Thoracic aorta (tissue), 2 donors: ENCODE data around the gene SPATS2L. TPM values are rescaled to one million over a fixed set of nuclear protein-coding genes. Genes with fewer than 3 reads are reported as not detected.

ENCODE experiments used
- ATAC-seq: fragments of 150-250 bp; one replicate; pipeline ENCODE4 v1.8.0; 2017; ENCODE audit warnings: low read depth; ENCODE audit not compliant: insufficient number of reproducible peaks, low FRiP score
- DNase-seq: peaks from one replicate; pipeline ENCODE4 v3.0.0-alpha.2; 2020; ENCODE audit warnings: low spot score
- H3K27ac ChIP-seq, 2 donors: fragments of 200-600 bp; sonication (generic); 1 replicate in 1 of 2; 2 replicates in 1 of 2; pipeline ENCODE4 v1.5.1; 2016; ENCODE audit warnings: mild to moderate bottlenecking in 2 of 2, moderate library complexity in 2 of 2
- H3K27me3 ChIP-seq: fragments of 200-600 bp; sonication (generic); replicated peaks from 2 replicates; pipeline ENCODE4 v1.6.0; 2016; ENCODE audit warnings: mild to moderate bottlenecking; ENCODE audit not compliant: insufficient read depth
- H3K36me3 ChIP-seq: fragments of 200-600 bp; sonication (generic); one replicate; pipeline ENCODE4 v1.5.1; 2016
- H3K4me1 ChIP-seq, 2 donors: fragments of 200-600 bp; sonication (generic); 1 replicate in 1 of 2; 2 replicates in 1 of 2; pipeline versions ENCODE4 v1.5.1 to v1.6.0; 2016; ENCODE audit warnings: low read depth in 2 of 2, mild to moderate bottlenecking in 1 of 2; ENCODE audit not compliant: control insufficient read depth in 1 of 2
- H3K4me3 ChIP-seq: fragments of 200-600 bp; sonication (generic); 2 replicates; pipeline ENCODE4 v1.5.1; 2016; ENCODE audit warnings: mild to moderate bottlenecking
- H3K9me3 ChIP-seq: fragments of 200-600 bp; sonication (generic); 2 replicates; pipeline ENCODE4 v1.5.1; 2016
- total RNA-seq, 2 donors: library from RNA; depleted of rRNA; stranded (reverse); fragments of >200 nt; gene quantifications; one replicate each; pipeline versions ENCODE4 v1.1.0 to v1.2.3, GENCODE V29; 2016
- TF ChIP-seq, protein P1 (sequence below): fragments of 200-600 bp; sonication (generic); IDR thresholded peaks from one replicate; pipeline ENCODE4 v1.5.1; 2019; ENCODE audit warnings: antibody characterized with exemption

Gene SPATS2L
- total RNA-seq, 2 donors from 2014 or later: 47.7 to 90.3 TPM

GRCh38 chr2:200353120-200353519 lies 46.6 kb downstream of the SPATS2L start:
- ATAC-seq: no peak
- no peak for DNase-seq
- Histone ChIP-seq H3K4me1 (peaks cover 7 to 52% of the 10 kb centered on the region in 2 donors), H3K27me3 (no peaks in the 10 kb centered on the region), H3K27ac (peak overlapping the region; percentile 69 to 73), H3K36me3 (no peaks in the 10 kb centered on the region), H3K4me3 (peak overlapping the region; percentile 5), H3K9me3 (no peaks in the 10 kb centered on the region)
- TF ChIP-seq, protein P1, sequence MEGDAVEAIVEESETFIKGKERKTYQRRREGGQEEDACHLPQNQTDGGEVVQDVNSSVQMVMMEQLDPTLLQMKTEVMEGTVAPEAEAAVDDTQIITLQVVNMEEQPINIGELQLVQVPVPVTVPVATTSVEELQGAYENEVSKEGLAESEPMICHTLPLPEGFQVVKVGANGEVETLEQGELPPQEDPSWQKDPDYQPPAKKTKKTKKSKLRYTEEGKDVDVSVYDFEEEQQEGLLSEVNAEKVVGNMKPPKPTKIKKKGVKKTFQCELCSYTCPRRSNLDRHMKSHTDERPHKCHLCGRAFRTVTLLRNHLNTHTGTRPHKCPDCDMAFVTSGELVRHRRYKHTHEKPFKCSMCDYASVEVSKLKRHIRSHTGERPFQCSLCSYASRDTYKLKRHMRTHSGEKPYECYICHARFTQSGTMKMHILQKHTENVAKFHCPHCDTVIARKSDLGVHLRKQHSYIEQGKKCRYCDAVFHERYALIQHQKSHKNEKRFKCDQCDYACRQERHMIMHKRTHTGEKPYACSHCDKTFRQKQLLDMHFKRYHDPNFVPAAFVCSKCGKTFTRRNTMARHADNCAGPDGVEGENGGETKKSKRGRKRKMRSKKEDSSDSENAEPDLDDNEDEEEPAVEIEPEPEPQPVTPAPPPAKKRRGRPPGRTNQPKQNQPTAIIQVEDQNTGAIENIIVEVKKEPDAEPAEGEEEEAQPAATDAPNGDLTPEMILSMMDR: no peak

- Histone ChIP-seq H3K9me3 (no peaks in the 10 kb centered on the region), H3K27ac (peak overlapping the region; percentile 69 to 73), H3K27me3 (no peaks in the 10 kb centered on the region), H3K36me3 (no peaks in the 10 kb centered on the region), H3K4me3 (no peak overlapping the region), H3K4me1 (peaks cover 7 to 52% of the 10 kb centered on the region in 2 donors)
- TF ChIP-seq, protein P1: no peak
- ATAC-seq (no peak), DNase-seq (no peak)
These were observed 47.4 kb downstream of the SPATS2L start for GRCh38 chr2:200353874-200354273.

GRCh38 chr2:200354833-200355751 lies 48.6 kb downstream of the SPATS2L start:
- TF ChIP-seq, protein P1: no peak
- DNase-seq (no peak), ATAC-seq (no peak)
- peaks cover 7 to 57% of the 10 kb centered on the region in 2 donors for H3K4me1 ChIP-seq
- H3K9me3 ChIP-seq: no peaks in the 10 kb centered on the region
- no peak overlapping the region for H3K4me3 ChIP-seq
- H3K36me3 ChIP-seq: no peaks in the 10 kb centered on the region
- H3K27me3 ChIP-seq: no peaks in the 10 kb centered on the region
- H3K27ac ChIP-seq: no peak overlapping the region

DNA sequence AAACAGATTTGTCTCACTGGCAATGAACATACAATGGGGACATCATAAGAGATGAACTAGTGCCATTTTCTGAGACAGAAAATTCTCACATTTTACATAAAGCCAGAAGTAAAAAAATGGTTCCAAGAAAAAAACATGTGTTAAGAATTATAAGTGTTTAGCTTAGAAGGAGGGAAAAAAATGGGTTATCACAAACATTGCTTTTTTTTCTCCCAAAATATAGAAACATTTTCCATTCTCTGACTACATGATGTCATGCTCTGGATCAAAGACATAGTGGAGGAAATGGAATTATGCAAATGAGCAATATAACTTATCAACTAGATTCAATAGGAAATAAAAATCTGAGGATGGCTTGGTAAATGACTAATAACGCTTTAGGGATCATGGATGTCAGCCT lies 49.8 kb downstream of the SPATS2L start:
- no peaks in the 10 kb centered on the region for H3K36me3 ChIP-seq
- H3K9me3 ChIP-seq: no peaks in the 10 kb centered on the region
- ATAC-seq (no peak), DNase-seq (no peak)
- peaks cover 7 to 56% of the 10 kb centered on the region in 2 donors for H3K4me1 ChIP-seq
- no peak overlapping the region for H3K4me3 ChIP-seq
- TF ChIP-seq, protein P1: no peak
- H3K27ac ChIP-seq: peak overlapping the region; percentile 24 to 53
- H3K27me3 ChIP-seq: no peaks in the 10 kb centered on the region

DNA sequence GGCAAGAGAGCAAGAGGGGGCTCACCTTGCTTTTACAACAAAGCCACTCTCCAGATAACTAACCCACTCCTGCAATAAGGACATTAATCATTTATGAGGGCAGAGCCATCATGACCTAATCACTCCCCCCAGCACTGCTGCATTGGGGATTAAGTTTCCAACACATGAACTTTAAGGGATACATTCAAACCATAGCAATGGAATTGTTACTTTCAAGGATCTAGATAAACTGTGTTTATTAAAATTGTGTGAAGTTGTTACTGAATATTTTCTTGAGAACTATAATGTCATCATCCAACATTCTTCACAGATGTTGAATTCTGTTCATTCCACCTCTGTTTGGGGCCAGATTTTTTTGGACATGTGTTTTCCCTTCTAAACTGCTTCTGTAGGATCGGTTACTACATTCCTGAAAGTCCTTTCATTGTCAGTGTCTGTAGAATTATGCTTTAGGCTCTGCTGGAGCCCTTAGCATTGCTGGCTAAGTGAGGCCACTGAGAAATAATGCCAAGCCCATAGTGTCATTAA lies 50.4 kb downstream of the SPATS2L start:
- Histone ChIP-seq H3K27ac (peak overlapping the region; percentile 24 to 53), H3K9me3 (no peaks in the 10 kb centered on the region), H3K4me1 (peaks cover 5 to 50% of the 10 kb centered on the region in 2 donors), H3K36me3 (no peaks in the 10 kb centered on the region), H3K4me3 (no peak overlapping the region), H3K27me3 (no peaks in the 10 kb centered on the region)
- ATAC-seq (no peak), DNase-seq (no peak)
- TF ChIP-seq, protein P1: no peak
